GM12878 (cell line): ENCODE measurements around the gene SH3BP5. TPM values are rescaled to one million over a fixed set of nuclear protein-coding genes. Genes with fewer than 3 reads are reported as not detected.

Experiments
- ATF2 ChIP-seq: IDR thresholded peaks from 2 replicates; pipeline ENCODE4 v1.6.1; 2012; ENCODE audit warnings: low read length, inconsistent platforms
- BCL11A ChIP-seq: IDR thresholded peaks from 2 replicates; pipeline ENCODE4 v1.6.1; 2011; ENCODE audit warnings: low read depth, low read length
- CBFB ChIP-seq: IDR thresholded peaks from 2 replicates; pipeline ENCODE4 v1.6.1; 2016; ENCODE audit warnings: antibody characterized with exemption, low read depth
- EZH2 ChIP-seq: IDR thresholded peaks from 2 replicates; pipeline ENCODE4 v1.6.1; 2012; ENCODE audit warnings: low read depth, mild to moderate bottlenecking, control low read depth, inconsistent platforms, low read length, borderline replicate concordance; ENCODE audit not compliant: control insufficient read depth
- MLLT1 ChIP-seq: fragments of 450-650 bp; IDR thresholded peaks from 2 replicates; pipeline ENCODE4 v1.6.1; 2016; ENCODE audit warnings: mild to moderate bottlenecking
- ZNF384 ChIP-seq: IDR thresholded peaks from 2 replicates; pipeline ENCODE4 v1.6.1; 2012; ENCODE audit warnings: low read depth, mild to moderate bottlenecking, low read length, improper control_type of control experiment, borderline replicate concordance
- polyA plus RNA-seq, 11 experiments: library from polyadenylated mRNA; depleted of rRNA in 4 of 11; unstranded in 6 of 11; stranded (reverse) in 5 of 11; fragments of >200 nt; fragmentation: Nextera tagmentation in 4 of 11; fragmentation: Illumina TruSeq in 1 of 11; extraction: Ambion mirVana in 4 of 11; extraction: Trizol in 1 of 11; gene quantifications; 1 replicate in 1 of 11; 2 replicates in 10 of 11; pipeline versions ENCODE4 v1.2.1 to v1.2.3, GENCODE V29; 2011 to 2016; ENCODE audit warnings: inconsistent platforms in 2 of 11, missing spikeins in 2 of 11, low read depth in 1 of 11
- total RNA-seq, 4 experiments: library from RNA; depleted of rRNA in 3 of 4; stranded (reverse); fragments of >200 nt in 3 of 4; fragmentation: Illumina TruSeq in 1 of 4; extraction: Trizol in 1 of 4; gene quantifications; 2 replicates each; pipeline versions ENCODE4 v1.2.1 to v1.2.3, GENCODE V29; 2013 to 2021
- TF ChIP-seq, protein P1 (sequence below), 3 experiments: IDR thresholded peaks in 2 of 3; conservative IDR thresholded peaks in 1 of 3; 2 replicates each; pipeline ENCODE4 v1.5.1; 2011; ENCODE audit warnings: low read depth in 3 of 3, low read length in 3 of 3, mild to moderate bottlenecking in 3 of 3, control low read depth in 2 of 3, moderate library complexity in 2 of 3, inconsistent platforms in 1 of 3, mixed read lengths in 1 of 3; ENCODE audit not compliant: control insufficient read depth in 2 of 3, insufficient read depth in 1 of 3; ENCODE audit errors: extremely low read depth in 1 of 3

The SH3BP5 gene
- total and polyA plus RNA-seq, 10 of the 15 experiments (the other 5 are each of a cell fraction or from before 2014, with no cell fraction given), result 14.9 to 87.5 (median 43.7) TPM

- TF ChIP-seq CBFB (no peak), ZNF384 (no peak), BCL11A (no peak), MLLT1 (no peak), ATF2 (no peak), EZH2 (no peak)
- TF ChIP-seq, protein P1, sequence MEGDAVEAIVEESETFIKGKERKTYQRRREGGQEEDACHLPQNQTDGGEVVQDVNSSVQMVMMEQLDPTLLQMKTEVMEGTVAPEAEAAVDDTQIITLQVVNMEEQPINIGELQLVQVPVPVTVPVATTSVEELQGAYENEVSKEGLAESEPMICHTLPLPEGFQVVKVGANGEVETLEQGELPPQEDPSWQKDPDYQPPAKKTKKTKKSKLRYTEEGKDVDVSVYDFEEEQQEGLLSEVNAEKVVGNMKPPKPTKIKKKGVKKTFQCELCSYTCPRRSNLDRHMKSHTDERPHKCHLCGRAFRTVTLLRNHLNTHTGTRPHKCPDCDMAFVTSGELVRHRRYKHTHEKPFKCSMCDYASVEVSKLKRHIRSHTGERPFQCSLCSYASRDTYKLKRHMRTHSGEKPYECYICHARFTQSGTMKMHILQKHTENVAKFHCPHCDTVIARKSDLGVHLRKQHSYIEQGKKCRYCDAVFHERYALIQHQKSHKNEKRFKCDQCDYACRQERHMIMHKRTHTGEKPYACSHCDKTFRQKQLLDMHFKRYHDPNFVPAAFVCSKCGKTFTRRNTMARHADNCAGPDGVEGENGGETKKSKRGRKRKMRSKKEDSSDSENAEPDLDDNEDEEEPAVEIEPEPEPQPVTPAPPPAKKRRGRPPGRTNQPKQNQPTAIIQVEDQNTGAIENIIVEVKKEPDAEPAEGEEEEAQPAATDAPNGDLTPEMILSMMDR (IDR thresholded peaks at IDR 0.05 in 2 of 3, conservative IDR thresholded peaks at IDR 0.05 in 1 of 3; ENCODE audit: control insufficient read depth in 2 of 3, extremely low read depth in 1 of 3, insufficient read depth in 1 of 3, low read depth in 3 of 3, low read length in 3 of 3), result no peak
Observed at GRCh38 chr3:15347063-15347736, 14.8 kb upstream of the SH3BP5 start (continued).
